ENCODE data around the gene B3GNT2. TPM values are rescaled to one million over a fixed set of nuclear protein-coding genes. Genes with fewer than 3 reads are reported as not detected.

Gene B3GNT2
- total and polyA plus RNA-seq, 9 of the 15 experiments (the other 6 are each of a cell fraction or from before 2014, with no cell fraction given): 6.0 to 38.9 (median 25.0) TPM

DNA sequence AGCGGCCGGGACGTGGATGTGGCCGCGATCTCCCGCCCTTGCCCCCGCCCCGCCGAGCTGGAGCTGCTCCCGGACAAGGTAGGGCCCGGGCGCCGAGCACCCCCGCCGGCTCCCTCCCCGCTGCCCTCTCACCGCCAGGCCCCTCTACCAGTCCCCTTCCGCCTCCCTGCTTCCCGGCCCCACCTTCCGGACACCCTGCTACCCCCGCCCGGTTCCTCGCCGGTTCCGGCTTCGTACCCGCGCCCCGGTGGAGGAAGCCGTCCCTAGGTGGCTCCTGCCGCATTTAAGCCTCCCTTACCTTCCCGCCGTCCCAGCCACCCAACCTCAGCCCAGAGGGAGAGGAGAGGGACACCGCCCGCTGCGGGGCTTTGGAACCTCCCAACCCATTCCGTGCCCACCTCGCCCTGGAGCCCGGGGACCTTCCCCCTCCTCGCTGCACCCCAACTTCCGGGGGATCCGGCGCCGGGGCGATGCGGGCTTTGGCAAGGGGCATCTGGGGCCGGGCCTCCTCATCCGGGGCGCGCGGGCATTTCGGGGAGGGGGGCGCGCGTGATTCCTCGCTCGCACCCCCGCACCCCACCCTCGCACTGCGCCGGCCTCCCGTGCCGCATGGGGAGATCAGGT is 475 bp downstream of the B3GNT2 start (continued):
- TF ChIP-seq HNRNPL (IDR thresholded peaks at IDR 0.05; ENCODE audit: low read depth, low read length) (peak; percentile 83), SUPT5H (IDR thresholded peaks at IDR 0.05) (0 out of 2 replicates have a peak, but pooled peaks have one; percentile 12), ESRRA (IDR thresholded peaks at IDR 0.05; ENCODE audit: borderline replicate concordance, low read depth) (no peak; the same call in 1 of the 2 replicates), ELF4 (CRISPR knock-in tag; IDR thresholded peaks at IDR 0.05) (peak; percentile 77; the same call in 1 of the 2 replicates), ZKSCAN3 (CRISPR knock-in tag; IDR thresholded peaks at IDR 0.05) (no peak), PTRF (tag; IDR thresholded peaks at IDR 0.05) (no peak), MAZ (CRISPR knock-in tag; conservative IDR thresholded peaks at IDR 0.05 in 1 of 2, IDR thresholded peaks at IDR 0.05 in 1 of 2) (peak; percentile 40 to 78; a peak in 2 of 4 replicates), CXXC5 (CRISPR knock-in tag; IDR thresholded peaks at IDR 0.05) (peak; percentile 22; the same call in 1 of the 2 replicates), HDAC1 (IDR thresholded peaks at IDR 0.05) (peak in 1 of 2 experiments; percentile 63; a peak in 2 of 4 replicates), NR1H2 (CRISPR knock-in tag; IDR thresholded peaks at IDR 0.05) (no peak), BRD9 (IDR thresholded peaks at IDR 0.05; ENCODE audit: low read depth, partially characterized antibody) (peak; percentile 49), GABPA (tag; conservative IDR thresholded peaks at IDR 0.05; ENCODE audit: low read depth) (peak; percentile 75), TCF3 (CRISPR knock-in tag; IDR thresholded peaks at IDR 0.05) (no peak)
- TF ChIP-seq, protein P1, sequence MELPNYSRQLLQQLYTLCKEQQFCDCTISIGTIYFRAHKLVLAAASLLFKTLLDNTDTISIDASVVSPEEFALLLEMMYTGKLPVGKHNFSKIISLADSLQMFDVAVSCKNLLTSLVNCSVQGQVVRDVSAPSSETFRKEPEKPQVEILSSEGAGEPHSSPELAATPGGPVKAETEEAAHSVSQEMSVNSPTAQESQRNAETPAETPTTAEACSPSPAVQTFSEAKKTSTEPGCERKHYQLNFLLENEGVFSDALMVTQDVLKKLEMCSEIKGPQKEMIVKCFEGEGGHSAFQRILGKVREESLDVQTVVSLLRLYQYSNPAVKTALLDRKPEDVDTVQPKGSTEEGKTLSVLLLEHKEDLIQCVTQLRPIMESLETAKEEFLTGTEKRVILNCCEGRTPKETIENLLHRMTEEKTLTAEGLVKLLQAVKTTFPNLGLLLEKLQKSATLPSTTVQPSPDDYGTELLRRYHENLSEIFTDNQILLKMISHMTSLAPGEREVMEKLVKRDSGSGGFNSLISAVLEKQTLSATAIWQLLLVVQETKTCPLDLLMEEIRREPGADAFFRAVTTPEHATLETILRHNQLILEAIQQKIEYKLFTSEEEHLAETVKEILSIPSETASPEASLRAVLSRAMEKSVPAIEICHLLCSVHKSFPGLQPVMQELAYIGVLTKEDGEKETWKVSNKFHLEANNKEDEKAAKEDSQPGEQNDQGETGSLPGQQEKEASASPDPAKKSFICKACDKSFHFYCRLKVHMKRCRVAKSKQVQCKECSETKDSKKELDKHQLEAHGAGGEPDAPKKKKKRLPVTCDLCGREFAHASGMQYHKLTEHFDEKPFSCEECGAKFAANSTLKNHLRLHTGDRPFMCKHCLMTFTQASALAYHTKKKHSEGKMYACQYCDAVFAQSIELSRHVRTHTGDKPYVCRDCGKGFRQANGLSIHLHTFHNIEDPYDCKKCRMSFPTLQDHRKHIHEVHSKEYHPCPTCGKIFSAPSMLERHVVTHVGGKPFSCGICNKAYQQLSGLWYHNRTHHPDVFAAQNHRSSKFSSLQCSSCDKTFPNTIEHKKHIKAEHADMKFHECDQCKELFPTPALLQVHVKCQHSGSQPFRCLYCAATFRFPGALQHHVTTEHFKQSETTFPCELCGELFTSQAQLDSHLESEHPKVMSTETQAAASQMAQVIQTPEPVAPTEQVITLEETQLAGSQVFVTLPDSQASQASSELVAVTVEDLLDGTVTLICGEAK (IDR thresholded peaks at IDR 0.05): peak; percentile 72
- TF ChIP-seq, protein P1 (CRISPR knock-in tag; IDR thresholded peaks at IDR 0.05): no peak
- TF ChIP-seq, protein P2, sequence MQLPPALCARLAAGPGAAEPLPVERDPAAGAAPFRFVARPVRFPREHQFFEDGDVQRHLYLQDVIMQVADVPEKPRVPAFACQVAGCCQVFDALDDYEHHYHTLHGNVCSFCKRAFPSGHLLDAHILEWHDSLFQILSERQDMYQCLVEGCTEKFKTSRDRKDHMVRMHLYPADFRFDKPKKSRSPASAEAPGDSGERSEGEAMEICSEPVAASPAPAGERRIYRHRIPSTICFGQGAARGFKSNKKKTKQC (CRISPR knock-in tag; IDR thresholded peaks at IDR 0.05): peak; percentile 51; the same call in 1 of the 2 replicates

All from K562 (cell line).